Measurements from ENCODE around the gene MYH14.

MYH14 gene

GRCh38 chr19:50322931-50323781 is 119.7 kb downstream of the MYH14 start:
- no peak for DNase-seq (ENCODE audit: low read depth)

GRCh38 chr19:50323782-50324133 is 120.3 kb downstream of the MYH14 start:
- no peak for TF ChIP-seq CTCF (conservative IDR thresholded peaks at IDR 0.05; ENCODE audit: low read length)
- H3K4me3 ChIP-seq (ENCODE audit: low read length), result no peak overlapping the region
- no peak for DNase-seq (ENCODE audit: low read depth)

More at GRCh38 chr19:50322931-50323781, 119.7 kb downstream of the MYH14 start:
- no peak overlapping the region for H3K4me3 ChIP-seq (ENCODE audit: low read length)
- no peak for TF ChIP-seq CTCF (conservative IDR thresholded peaks at IDR 0.05; ENCODE audit: low read length)

GRCh38 chr19:50324331-50324730 is 120.9 kb downstream of the MYH14 start:
- no peak for DNase-seq (ENCODE audit: low read depth)
- H3K4me3 ChIP-seq (ENCODE audit: low read length), result no peak overlapping the region
- no peak for TF ChIP-seq CTCF (conservative IDR thresholded peaks at IDR 0.05; ENCODE audit: low read length)

GRCh38 chr19:50325310-50326100 is 122.1 kb downstream of the MYH14 start:
- peak; percentile 16 for DNase-seq (ENCODE audit: low read depth)
- no peak for TF ChIP-seq CTCF (conservative IDR thresholded peaks at IDR 0.05; ENCODE audit: low read length)
- H3K4me3 ChIP-seq (ENCODE audit: low read length), result no peak overlapping the region

GRCh38 chr19:50326101-50326664 is 122.8 kb downstream of the MYH14 start:
- no peak overlapping the region for H3K4me3 ChIP-seq (ENCODE audit: low read length)
- TF ChIP-seq CTCF (conservative IDR thresholded peaks at IDR 0.05; ENCODE audit: low read length), result no peak
- DNase-seq (ENCODE audit: low read depth), result no peak

GRCh38 chr19:50327013-50327412 is 123.6 kb downstream of the MYH14 start:
- H3K4me3 ChIP-seq (ENCODE audit: low read length), result no peak overlapping the region
- no peak for TF ChIP-seq CTCF (conservative IDR thresholded peaks at IDR 0.05; ENCODE audit: low read length)
- DNase-seq (ENCODE audit: low read depth), result no peak

Data from AG10803 (cell line).